ENCODE measurements around the gene PLD5.

Gene PLD5

DNA sequence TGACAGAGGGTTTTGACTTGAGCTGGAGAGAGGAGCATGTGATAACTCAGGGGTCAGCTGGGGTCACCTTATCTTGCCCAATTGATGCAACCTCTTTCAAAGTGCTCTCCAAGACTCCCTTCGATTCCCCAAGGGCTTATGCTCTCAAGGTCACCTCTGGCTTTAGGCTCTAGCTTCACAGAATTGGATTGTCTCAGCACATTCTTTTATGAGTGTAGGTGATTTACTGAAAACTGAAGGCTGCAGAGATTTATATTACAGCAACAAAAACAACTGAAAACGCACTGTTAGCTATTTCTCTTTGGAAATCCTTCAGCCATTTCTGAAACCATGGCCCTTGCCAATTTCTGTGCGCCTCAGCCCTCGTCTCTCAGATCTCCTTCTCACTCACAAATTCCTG lies 491.1 kb downstream of the PLD5 start:
- peak; percentile 41 for DNase-seq
